Measurements from ENCODE around the gene IVNS1ABP.
"Not testable (repeated sequence)": the region's sequence is repeated elsewhere in the genome, so short reads cannot be mapped to it uniquely, and the experiment has no call there.

Gene IVNS1ABP

DNA sequence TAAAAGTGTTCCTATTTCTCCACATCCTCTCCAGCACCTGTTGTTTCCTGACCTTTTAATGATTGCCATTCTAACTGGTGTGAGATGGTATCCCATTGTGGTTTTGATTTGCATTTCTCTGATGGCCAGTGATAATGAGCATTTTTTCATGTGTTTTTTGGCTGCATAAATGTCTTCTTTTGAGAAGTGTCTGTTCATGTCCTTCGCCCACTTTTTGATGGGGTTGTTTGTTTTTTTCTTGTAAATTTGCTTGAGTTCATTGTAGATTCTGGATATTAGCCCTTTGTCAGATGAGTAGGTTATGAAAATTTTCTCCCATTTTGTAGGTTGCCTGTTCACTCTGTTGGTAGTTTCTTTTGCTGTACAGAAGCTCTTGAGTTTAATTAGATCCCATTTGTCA lies 64.6 kb downstream of the IVNS1ABP start:
- not testable (repeated sequence) for DNase-seq

DNA sequence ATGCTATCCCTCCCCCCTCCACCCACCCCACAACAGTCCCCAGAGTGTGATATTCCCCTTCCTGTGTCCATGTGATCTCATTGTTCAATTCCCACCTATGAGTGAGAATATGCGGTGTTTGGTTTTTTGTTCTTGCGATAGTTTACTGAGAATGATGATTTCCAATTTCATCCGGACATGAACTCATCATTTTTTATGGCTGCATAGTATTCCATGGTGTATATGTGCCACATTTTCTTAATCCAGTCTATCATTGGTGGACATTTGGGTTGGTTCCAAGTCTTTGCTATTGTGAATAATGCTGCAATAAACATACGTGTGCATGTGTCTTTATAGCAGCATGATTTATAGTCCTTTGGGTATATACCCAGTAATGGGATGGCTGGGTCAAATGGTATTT lies 65.1 kb downstream of the IVNS1ABP start:
- not testable (repeated sequence) for DNase-seq

DNA sequence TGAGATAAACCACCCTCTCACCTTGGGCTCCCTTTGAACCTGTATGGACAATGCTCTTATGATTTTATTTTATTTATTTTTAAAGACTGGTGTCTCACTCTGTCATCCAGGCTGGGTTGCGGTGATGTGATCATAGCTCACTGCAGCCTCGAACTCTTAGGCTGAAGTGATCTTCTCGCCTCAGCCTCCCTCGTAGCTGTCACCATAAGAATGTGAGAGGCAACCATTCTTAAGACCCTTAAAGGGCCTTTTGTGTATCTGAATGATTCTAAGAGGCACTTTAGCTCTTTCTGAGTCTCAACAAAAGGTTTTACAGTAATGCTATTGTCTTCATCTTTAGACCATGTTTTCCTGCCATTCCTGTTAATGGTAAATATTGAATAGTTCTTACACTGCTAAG lies 67.0 kb downstream of the IVNS1ABP start:
- no peak for DNase-seq

DNA sequence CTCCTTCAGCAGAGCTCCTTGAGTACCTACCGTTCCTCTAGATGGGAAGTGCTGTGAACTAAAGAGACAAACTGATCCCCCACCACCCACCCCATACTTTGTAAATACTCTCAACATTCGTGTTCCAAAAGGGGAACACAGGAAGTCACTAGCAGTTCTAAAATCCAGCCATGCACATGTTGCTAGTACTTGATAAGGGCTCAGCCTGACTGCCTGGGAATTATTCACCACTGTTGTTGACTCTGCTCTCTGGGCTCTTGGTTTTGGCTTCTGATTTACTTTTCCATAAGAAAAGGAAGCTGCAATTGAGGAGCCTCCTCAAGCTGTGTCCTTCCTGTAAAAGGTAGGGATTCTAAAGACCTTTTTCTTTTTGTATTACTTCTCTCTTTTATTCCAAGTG lies 67.5 kb downstream of the IVNS1ABP start:
- no peak for DNase-seq

Data from fibroblast of skin of back (primary cell).